KG1 (cell line): ENCODE results near the gene FAM83B.
"Not testable (repeated sequence)": the region's sequence is repeated elsewhere in the genome, so short reads cannot be mapped to it uniquely, and the experiment has no call there.

Source experiments
- DNase-seq: peaks from one replicate; lab custom pipeline; 2025; lab: John Stamatoyannopoulos, UW

FAM83B gene

DNA sequence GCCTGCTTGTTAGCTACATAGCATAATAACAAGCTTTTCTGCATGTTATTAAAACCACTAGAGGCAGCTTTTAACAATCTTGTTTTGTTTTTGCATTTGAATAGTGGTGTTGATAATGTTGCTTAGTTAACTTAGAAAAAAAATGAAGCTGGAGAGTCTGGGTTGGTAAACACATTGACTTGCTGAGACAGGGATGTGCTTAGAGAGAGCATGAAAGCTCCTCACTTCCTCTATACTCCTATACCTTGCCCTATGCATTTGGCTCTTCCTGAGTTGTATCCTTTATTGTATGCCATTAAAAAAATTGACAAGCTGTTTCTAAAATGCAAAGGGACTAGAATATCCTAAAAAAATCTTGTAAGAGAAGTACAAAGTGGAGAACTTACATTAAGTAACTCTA lies 13.6 kb downstream of the FAM83B start:
- no peak for DNase-seq

DNA sequence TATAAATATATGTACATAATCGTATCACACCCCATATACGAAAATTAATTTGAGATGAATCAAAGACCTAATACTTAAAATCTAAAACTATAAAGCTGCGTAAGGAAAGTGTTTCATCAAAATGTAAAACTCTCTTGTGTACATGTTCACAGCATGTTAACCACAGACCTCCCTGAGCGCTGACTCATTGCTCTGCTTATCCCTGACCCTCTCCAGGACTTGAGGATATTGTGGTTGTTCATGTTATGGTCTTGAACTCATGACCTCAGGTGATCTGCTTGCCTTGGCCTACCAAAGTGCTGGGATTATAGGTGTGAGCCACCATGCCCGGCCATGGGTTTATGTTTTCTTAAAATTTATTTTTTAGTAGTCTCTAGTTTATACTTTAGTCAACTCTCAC lies 14.2 kb downstream of the FAM83B start:
- no peak for DNase-seq

- DNase-seq = no peak
These were observed 15.5 kb downstream of the FAM83B start for GRCh38 chr6:54861905-54862616.

DNA sequence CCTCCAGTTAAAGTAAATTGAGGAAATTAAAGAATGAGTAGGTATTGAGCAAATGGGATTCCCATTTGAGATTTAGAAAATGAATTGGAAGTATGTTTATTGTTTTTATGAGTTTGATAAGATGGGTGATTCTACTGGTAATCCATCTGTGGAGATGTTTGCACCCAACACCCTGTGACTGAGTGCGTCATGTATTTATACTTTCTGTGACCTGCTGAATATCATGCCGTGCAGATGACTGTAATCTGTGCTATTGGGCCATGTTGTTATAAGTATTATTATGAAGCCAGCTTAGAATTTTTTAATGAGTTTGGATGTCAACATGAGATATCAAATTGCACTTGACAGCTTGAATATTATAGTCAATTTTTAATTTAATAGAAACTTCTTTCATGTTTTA lies 17.7 kb downstream of the FAM83B start:
- DNase-seq = no peak

DNA sequence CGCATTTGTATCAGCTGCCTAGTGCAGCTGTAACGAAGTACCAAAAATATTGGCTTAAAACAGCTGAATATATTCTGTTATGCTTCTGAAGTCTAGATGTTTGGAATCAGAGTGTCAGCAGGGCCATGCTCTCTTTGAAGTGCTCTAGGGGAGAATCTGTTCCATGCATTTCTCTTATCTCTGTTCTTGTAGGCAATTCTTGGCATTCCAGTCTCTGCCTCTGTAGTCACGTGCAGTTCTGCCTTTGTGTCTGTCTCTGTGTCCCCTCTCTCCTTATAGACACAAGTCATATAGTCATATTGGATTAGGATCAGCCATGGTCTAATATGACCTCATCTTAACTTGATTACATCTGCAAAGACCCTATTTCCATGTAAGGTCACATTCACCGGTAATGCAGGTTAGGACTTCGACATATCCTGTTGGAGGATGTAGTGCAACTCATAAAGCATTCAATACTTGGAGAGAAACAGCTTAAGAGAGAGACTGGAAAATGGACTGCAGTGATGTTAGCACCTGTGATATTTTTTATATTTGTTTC lies 18.6 kb downstream of the FAM83B start:
- DNase-seq = no peak

DNA sequence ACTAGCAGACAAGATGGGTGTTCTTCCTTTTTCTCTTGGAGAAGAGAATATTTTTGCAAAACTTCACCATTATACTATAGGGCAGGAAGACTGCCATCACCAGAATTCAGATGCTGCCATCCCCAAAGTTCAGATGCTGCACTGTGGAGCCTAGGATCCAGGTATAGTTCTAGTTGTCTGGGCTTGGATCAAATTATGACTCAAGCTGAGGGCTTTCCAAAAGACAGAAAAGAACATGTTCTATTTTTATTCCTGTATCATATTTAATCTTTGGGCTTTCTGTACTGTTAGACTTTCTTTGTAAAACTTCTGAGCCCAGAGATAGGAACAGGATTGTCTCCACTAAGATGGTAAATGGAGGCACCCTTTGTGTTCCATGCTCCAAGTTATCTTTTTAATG lies 22.0 kb downstream of the FAM83B start:
- no peak for DNase-seq

DNA sequence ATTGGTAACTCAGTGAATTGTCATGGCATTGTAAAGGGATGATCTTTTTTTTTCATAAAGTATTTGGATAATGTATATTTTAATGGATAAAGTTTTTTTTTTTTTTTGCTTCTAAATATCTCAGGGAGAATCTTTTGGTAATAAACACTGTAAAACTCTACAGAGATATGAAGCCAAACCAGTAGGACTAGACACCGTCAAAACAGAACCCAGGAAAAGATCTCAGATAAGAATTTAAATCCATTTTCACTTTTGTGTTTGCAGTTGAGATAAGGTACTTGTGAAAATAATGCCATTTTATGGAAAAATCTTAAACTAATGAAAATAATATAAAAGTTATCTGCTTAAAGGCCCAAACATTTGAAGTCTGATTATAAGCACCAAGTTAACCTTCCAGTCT lies 27.0 kb downstream of the FAM83B start:
- DNase-seq = no peak

- no peak for DNase-seq
These were observed 27.9 kb downstream of the FAM83B start for GRCh38 chr6:54874349-54875048.

- no peak for DNase-seq
These were observed 29.0 kb downstream of the FAM83B start for GRCh38 chr6:54875539-54875938.

DNA sequence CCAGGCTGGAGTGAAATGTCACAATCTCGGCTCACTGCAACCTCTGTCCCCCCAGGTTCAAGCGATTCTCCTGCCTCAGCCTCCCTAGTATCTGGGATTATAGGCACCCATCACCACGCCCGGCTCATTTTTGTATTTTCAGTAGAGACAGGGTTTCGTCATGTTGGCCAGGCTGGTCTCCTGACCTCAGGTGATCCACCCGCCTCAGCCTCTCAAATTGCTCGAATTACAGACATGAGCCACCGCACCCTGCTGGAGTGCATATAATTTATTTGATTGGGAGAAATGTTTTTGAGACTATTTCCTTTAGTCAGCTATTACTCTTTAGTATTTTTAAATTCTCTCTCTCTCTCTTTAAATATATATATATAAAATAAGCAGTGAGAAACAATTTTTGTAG lies 29.8 kb downstream of the FAM83B start:
- no peak for DNase-seq

DNA sequence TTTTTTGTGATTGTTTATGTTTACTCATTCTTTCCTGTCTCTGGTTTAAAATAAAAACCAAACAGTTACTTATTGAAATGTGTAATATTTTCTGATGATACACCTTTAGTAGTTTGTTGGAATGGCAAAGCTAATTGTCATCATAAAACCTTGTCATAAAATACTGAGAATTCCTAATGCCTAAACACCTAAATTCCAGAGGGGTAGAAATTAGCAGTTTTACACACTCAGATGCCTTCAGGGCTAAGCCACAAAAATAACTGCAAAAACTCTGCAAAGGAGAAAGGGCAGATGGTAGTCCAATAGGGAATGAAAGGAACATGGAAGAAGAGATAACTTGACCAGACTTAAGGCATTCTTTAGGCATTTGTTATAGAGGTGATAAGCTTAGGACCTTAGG lies 30.3 kb downstream of the FAM83B start:
- no peak for DNase-seq

DNA sequence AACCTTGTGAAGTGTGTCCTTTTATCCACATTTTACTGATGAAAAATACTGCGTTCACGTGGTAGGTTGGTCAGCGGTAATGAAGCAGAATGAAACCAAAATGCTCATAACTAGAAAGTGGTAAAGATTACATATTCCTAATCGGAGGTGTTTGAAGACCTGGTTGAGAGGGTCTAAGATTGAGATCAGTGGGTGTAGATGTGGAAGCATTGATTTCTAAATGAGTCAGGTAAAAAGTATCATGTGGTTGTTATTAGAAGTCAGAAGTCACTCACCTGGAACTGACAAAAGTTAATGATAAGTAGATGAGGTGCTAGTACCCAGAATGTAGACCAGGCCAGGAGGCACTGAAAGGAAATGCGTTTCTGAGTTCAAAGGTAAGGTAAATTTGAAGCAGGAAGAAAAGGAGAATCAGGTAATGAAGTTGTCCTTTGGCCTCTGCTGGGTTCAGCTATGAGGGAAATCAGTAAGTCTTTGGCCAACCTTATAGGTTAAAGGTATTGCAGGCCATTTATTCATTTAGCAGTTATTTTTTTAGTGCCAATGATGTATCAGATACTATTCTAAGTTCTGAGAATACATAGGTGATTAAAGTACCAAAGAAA lies 31.2 kb downstream of the FAM83B start:
- DNase-seq = no peak

GRCh38 chr6:54878718-54879117 lies 32.1 kb downstream of the FAM83B start:
- DNase-seq = no peak

DNA sequence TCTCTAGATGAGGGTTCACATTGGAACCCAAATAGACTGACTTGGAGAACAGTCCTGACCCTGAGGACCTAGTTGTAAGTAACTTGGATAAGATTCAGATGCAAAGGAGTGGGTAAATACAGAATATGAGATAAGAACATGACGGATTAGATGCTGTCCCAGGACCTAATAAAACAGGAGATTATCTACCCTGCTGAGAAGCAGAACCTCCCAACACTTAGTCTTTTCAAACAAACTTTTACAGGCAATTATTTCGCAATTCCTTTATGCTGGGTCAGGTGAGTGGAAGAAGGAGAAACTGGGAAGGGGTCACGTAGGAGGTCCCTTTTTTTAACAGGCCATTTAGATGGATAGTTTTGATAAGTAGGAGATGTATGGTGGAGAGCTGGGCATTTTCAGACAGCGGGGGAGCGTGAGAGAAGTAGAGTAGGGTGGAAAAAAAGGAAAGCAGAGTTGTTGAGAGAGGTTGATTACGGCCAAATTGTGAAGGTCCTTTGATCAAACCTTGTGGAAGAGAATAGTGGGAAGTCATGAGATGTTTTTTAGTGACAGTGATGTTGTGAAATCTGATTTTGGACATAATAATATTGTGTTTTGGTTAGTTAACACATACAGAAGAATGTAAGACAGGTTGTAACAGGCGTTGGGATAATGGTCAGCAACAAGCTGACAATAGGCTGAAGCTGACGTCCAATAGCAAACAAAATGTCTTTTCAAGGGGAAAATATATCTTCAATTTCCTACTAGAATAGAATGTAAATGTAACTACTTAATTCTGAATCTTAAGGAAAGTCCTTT lies 32.8 kb downstream of the FAM83B start:
- DNase-seq = no peak

DNA sequence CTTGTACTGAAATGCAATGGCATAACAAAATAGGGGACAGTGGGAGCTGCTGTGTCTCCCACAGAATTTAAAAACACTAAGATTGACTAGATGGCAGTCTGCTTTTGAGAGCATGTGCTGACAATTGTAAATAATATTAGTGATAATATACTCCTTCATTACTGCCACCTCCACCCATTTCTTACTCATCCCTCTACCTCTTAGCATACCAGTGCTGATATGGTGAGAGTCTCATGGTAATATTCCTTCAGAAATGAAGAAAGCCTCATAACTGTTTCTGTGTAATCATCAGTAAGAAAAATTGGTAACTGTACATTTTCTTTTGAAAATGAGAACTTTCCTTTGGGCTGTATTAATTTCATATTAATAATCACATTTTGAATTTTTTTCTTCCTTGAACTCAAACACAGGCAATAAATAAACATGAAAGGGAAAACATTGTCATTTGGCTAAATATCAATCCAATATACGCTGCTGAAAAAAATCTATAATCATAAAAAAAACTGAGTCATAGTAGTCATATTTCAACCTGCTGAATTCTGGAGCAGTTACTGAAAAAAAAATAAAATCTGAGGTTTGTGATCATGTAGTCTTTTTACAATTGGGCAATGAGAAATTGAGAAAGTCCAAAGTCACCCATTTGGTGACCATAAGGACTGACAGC lies 34.6 kb downstream of the FAM83B start:
- no peak for DNase-seq

DNA sequence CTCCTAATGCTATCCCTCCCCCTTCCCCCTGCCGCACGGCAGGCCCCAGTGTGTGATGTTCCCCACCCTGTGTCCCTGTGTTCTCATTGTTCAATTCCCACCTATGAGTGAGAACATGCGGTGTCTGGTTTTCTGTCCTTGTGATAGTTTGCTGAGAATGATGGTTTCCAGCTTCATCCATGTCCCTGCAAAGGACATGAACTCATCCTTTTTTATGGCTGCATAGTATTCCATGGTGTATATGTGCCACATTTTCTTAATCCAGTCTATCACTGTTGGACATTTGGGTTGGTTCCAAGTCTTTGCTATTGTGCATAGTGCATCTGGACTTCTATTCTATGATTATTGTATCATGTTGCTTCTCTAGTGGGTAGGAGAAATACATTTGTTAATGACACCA lies 35.3 kb downstream of the FAM83B start:
- not testable (repeated sequence) for DNase-seq

GRCh38 chr6:54886932-54887584 lies 40.5 kb downstream of the FAM83B start:
- DNase-seq = no peak

- no peak for DNase-seq
These were observed 45.0 kb downstream of the FAM83B start for GRCh38 chr6:54891536-54891935.

GRCh38 chr6:54892831-54893230 lies 46.3 kb downstream of the FAM83B start:
- no peak for DNase-seq

- no peak for DNase-seq
These were observed 47.2 kb downstream of the FAM83B start for GRCh38 chr6:54893818-54894217.

GRCh38 chr6:54896302-54896701 lies 49.7 kb downstream of the FAM83B start:
- DNase-seq = no peak
